ENCODE measurements around the gene SMIM13.

Gene SMIM13

GRCh38 chr6:11177271-11177670 is 83.6 kb downstream of the SMIM13 start:
- TF ChIP-seq CTCF (conservative IDR thresholded peaks at IDR 0.05; ENCODE audit: low read length), result no peak
- no peak overlapping the region for H3K4me3 ChIP-seq (ENCODE audit: low read length)
- no peak for DNase-seq (ENCODE audit: low read depth)

- H3K4me3 ChIP-seq (ENCODE audit: low read length), result no peak overlapping the region
- TF ChIP-seq CTCF (conservative IDR thresholded peaks at IDR 0.05; ENCODE audit: low read length), result no peak
- DNase-seq (ENCODE audit: low read depth), result no peak
These were observed 85.4 kb downstream of the SMIM13 start for GRCh38 chr6:11179088-11179418.

GRCh38 chr6:11179419-11180202 is 86.0 kb downstream of the SMIM13 start:
- H3K4me3 ChIP-seq (ENCODE audit: low read length), result no peak overlapping the region
- no peak for TF ChIP-seq CTCF (conservative IDR thresholded peaks at IDR 0.05; ENCODE audit: low read length)
- DNase-seq (ENCODE audit: low read depth), result peak; percentile 43

GRCh38 chr6:11181478-11182136 is 88.0 kb downstream of the SMIM13 start:
- no peak overlapping the region for H3K4me3 ChIP-seq (ENCODE audit: low read length)
- no peak for TF ChIP-seq CTCF (conservative IDR thresholded peaks at IDR 0.05; ENCODE audit: low read length)
- DNase-seq (ENCODE audit: low read depth), result no peak

GRCh38 chr6:11183761-11184362 is 90.2 kb downstream of the SMIM13 start:
- no peak for TF ChIP-seq CTCF (conservative IDR thresholded peaks at IDR 0.05; ENCODE audit: low read length)
- no peak for DNase-seq (ENCODE audit: low read depth)
- no peak overlapping the region for H3K4me3 ChIP-seq (ENCODE audit: low read length)

- no peak for DNase-seq (ENCODE audit: low read depth)
- TF ChIP-seq CTCF (conservative IDR thresholded peaks at IDR 0.05; ENCODE audit: low read length), result no peak
- H3K4me3 ChIP-seq (ENCODE audit: low read length), result no peak overlapping the region
These were observed 91.7 kb downstream of the SMIM13 start for GRCh38 chr6:11185204-11185842.
